Liver (tissue), 9 donors: ENCODE data around the gene HLA-C. TPM values are rescaled to one million over a fixed set of nuclear protein-coding genes. Genes with fewer than 3 reads are reported as not detected.

Experiments
- DNase-seq: peaks from one replicate; pipeline ENCODE4 v3.0.0-alpha.2; 2017; ENCODE audit warnings: low spot score
- H3K27ac ChIP-seq, 2 donors: one replicate each; pipeline ENCODE4 v1.7.0; 2013; ENCODE audit warnings: inconsistent platforms in 2 of 2, low read length in 2 of 2, control low read depth in 1 of 2, low read depth in 1 of 2, mild to moderate bottlenecking in 1 of 2
- H3K27me3 ChIP-seq, 4 donors: one replicate each; pipeline versions ENCODE4 v1.6.1 to v1.7.0; 2013; ENCODE audit warnings: low read length in 3 of 4, inconsistent platforms in 1 of 4, mild to moderate bottlenecking in 1 of 4, moderate library complexity in 1 of 4; ENCODE audit not compliant: control insufficient read depth in 4 of 4, insufficient read depth in 4 of 4
- H3K36me3 ChIP-seq, 4 donors: one replicate each; pipeline versions ENCODE4 v1.6.1 to v1.7.0; 2013; ENCODE audit warnings: low read length in 3 of 4, mild to moderate bottlenecking in 3 of 4, low read depth in 1 of 4, moderate library complexity in 1 of 4; ENCODE audit not compliant: control insufficient read depth in 4 of 4, insufficient read depth in 3 of 4
- H3K4me1 ChIP-seq, 4 donors: one replicate each; pipeline versions ENCODE4 v1.6.1 to v1.7.0; 2013; ENCODE audit warnings: low read length in 3 of 4, mild to moderate bottlenecking in 3 of 4, moderate library complexity in 1 of 4; ENCODE audit not compliant: control insufficient read depth in 4 of 4, insufficient read depth in 4 of 4
- H3K4me3 ChIP-seq, 3 donors: one replicate each; pipeline versions ENCODE4 v1.6.1 to v1.7.0; 2013; ENCODE audit warnings: low read length in 3 of 3, control low read depth in 1 of 3, low read depth in 1 of 3, mild to moderate bottlenecking in 1 of 3
- H3K9ac ChIP-seq, 2 donors: one replicate each; pipeline ENCODE4 v1.7.0; 2013; ENCODE audit warnings: low read length in 2 of 2, mild to moderate bottlenecking in 2 of 2, moderate library complexity in 2 of 2, control low read depth in 1 of 2, low read depth in 1 of 2
- H3K9me3 ChIP-seq, 4 donors: one replicate each; pipeline versions ENCODE4 v1.6.1 to v1.7.0; 2013; ENCODE audit warnings: low read length in 3 of 4; ENCODE audit not compliant: control insufficient read depth in 4 of 4
- EGR1 ChIP-seq, 2 donors: IDR thresholded peaks; 2 replicates each; pipeline ENCODE4 v1.6.1; 2016 to 2018; ENCODE audit warnings: antibody characterized with exemption in 2 of 2, low read depth in 2 of 2
- FOXA1 ChIP-seq: IDR thresholded peaks from 2 replicates; pipeline ENCODE4 v1.6.1; 2016; ENCODE audit warnings: antibody characterized with exemption
- FOXA2 ChIP-seq: IDR thresholded peaks from 2 replicates; pipeline ENCODE4 v1.6.1; 2016; ENCODE audit warnings: antibody characterized with exemption
- GABPA ChIP-seq, 2 donors: IDR thresholded peaks in 1 of 2; conservative IDR thresholded peaks in 1 of 2; 2 replicates each; pipeline ENCODE4 v1.6.1; 2016; ENCODE audit warnings: antibody characterized with exemption in 2 of 2, mild to moderate bottlenecking in 1 of 2, moderate library complexity in 1 of 2
- HNF4A ChIP-seq, 2 donors: conservative IDR thresholded peaks; 2 replicates each; pipeline ENCODE4 v1.6.1; 2016; ENCODE audit warnings: antibody characterized with exemption in 2 of 2, mild to moderate bottlenecking in 2 of 2
- HNF4G ChIP-seq: IDR thresholded peaks from 2 replicates; pipeline ENCODE4 v1.6.1; 2016; ENCODE audit warnings: antibody characterized with exemption
- JUND ChIP-seq, 2 donors: IDR thresholded peaks; 2 replicates each; pipeline ENCODE4 v1.6.1; 2016; ENCODE audit warnings: antibody characterized with exemption in 2 of 2
- NR2F2 ChIP-seq: IDR thresholded peaks from 2 replicates; pipeline ENCODE4 v1.6.1; 2016; ENCODE audit warnings: antibody characterized with exemption
- RXRA ChIP-seq, 2 donors: IDR thresholded peaks; 2 replicates each; pipeline ENCODE4 v1.6.1; 2017 to 2018; ENCODE audit warnings: antibody characterized with exemption in 2 of 2, mild to moderate bottlenecking in 1 of 2
- TAF1 ChIP-seq: conservative IDR thresholded peaks from 2 replicates; pipeline ENCODE4 v1.6.1; 2016; ENCODE audit warnings: antibody characterized with exemption, mild to moderate bottlenecking
- YY1 ChIP-seq: IDR thresholded peaks from 2 replicates; pipeline ENCODE4 v1.6.1; 2016; ENCODE audit warnings: antibody characterized with exemption, mild to moderate bottlenecking
- WGBS: extraction: QIAGEN DNeasy Blood & Tissue Kit; methylation state at CpG from one replicate; pipeline ENCODE4 v1.1.7; 2013; 5-methylcytosine and 5-hydroxymethylcytosine counted together
- polyA plus RNA-seq, 2 donors: library from polyadenylated mRNA; stranded (reverse) in 1 of 2; unstranded in 1 of 2; fragments of 200-250 nt in 1 of 2; fragments of >200 nt in 1 of 2; fragmentation: Nextera tagmentation in 1 of 2; extraction: Ambion mirVana in 1 of 2; gene quantifications; one replicate each; pipeline versions ENCODE4 v1.2.1 to v1.2.3, GENCODE V29; 2013 to 2015
- total RNA-seq, 2 donors: library from RNA; depleted of rRNA; stranded (reverse); fragments of >200 nt; gene quantifications; one replicate each; pipeline ENCODE4 v1.2.3, GENCODE V29; 2014
- TF ChIP-seq, protein P1 (sequence below): IDR thresholded peaks from 2 replicates; pipeline ENCODE4 v1.6.1; 2016; ENCODE audit warnings: antibody characterized with exemption
- TF ChIP-seq, protein P2 (sequence below): IDR thresholded peaks from 2 replicates; pipeline ENCODE4 v1.6.1; 2016; ENCODE audit warnings: antibody characterized with exemption
- TF ChIP-seq, protein P3 (sequence below): IDR thresholded peaks from 2 replicates; pipeline ENCODE4 v1.6.1; 2016; ENCODE audit warnings: antibody characterized with exemption
- TF ChIP-seq, protein P4 (sequence below): fragments of 150-350 bp; IDR thresholded peaks from 2 replicates; pipeline ENCODE4 v1.5.1; 2017; ENCODE audit warnings: improper control_type of control experiment, low read depth, low read length; ENCODE audit not compliant: missing input control
- donor health status: healthy.
- donor health status: healthy.
- donor health status: healthy.
- donor health status: healthy.
- donor health status: healthy.

HLA-C gene
- total and polyA plus RNA-seq, 4 donors: 232 to 317 (median 270) TPM

DNA sequence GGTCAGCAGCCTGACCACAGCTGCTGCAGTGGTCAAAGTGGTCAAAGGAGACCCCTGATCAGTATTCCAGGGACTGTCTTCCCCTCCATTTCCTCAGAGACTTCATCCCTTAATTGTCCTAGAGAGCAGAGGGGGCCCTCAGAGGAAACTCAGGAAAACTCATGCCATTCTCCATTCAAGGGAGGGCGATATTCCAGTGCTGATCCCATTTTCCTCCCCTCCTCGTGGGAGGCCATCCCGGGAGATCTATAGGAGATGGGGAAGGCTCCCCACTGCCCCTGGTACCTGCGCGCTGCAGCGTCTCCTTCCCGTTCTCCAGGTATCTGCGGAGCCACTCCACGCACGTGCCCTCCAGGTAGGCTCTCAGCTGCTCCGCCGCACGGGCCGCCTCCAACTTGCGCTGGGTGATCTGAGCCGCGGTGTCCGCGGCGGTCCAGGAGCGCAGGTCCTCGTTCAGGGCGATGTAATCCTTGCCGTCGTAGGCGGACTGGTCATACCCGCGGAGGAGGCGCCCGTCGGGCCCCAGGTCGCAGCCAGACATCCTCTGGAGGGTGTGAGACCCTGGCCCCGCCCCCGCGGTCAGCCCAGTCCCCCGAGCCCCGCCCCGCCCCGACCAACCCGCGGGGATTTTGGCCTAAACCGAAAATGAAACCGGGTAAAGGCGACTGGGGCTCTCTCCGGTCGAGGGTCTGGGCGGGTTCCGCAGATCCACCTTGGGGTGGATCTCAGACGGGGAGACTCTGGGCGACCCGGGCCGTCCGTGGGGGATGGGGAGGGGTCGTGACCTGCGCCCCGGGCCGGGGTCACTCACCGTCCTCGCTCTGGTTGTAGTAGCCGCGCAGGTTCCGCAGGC, 878 bp downstream of the HLA-C start:
- Histone ChIP-seq H3K36me3 (peaks cover 2 to 11% (median 4%) of the 10 kb centered on the region in 4 donors), H3K9me3 (no peaks in the 10 kb centered on the region), H3K4me3 (peak overlapping the region; percentile 54 to 76 (median 59)), H3K9ac (peak overlapping the region; percentile 69 to 84), H3K4me1 (peaks cover 2 to 16% (median 4%) of the 10 kb centered on the region in 4 donors), H3K27me3 (no peaks in the 10 kb centered on the region), H3K27ac (peak overlapping the region; percentile 87 to 96)
- DNase-seq: peak; percentile 69
- 13% methylated on average over 62 of the region's 62 CpGs for WGBS
- TF ChIP-seq, protein P1, sequence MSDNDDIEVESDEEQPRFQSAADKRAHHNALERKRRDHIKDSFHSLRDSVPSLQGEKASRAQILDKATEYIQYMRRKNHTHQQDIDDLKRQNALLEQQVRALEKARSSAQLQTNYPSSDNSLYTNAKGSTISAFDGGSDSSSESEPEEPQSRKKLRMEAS: no peak
- TF ChIP-seq RXRA (IDR thresholded peaks at IDR 0.05) (no peak), HNF4A (conservative IDR thresholded peaks at IDR 0.05) (no peak), TAF1 (no peak), EGR1 (IDR thresholded peaks at IDR 0.05; ENCODE audit: low read depth in 2 of 2) (no peak), NR2F2 (no peak), FOXA1 (no peak), YY1 (no peak), JUND (IDR thresholded peaks at IDR 0.05) (no peak)
- TF ChIP-seq, protein P2, sequence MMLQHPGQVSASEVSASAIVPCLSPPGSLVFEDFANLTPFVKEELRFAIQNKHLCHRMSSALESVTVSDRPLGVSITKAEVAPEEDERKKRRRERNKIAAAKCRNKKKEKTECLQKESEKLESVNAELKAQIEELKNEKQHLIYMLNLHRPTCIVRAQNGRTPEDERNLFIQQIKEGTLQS: no peak
- TF ChIP-seq, protein P3, sequence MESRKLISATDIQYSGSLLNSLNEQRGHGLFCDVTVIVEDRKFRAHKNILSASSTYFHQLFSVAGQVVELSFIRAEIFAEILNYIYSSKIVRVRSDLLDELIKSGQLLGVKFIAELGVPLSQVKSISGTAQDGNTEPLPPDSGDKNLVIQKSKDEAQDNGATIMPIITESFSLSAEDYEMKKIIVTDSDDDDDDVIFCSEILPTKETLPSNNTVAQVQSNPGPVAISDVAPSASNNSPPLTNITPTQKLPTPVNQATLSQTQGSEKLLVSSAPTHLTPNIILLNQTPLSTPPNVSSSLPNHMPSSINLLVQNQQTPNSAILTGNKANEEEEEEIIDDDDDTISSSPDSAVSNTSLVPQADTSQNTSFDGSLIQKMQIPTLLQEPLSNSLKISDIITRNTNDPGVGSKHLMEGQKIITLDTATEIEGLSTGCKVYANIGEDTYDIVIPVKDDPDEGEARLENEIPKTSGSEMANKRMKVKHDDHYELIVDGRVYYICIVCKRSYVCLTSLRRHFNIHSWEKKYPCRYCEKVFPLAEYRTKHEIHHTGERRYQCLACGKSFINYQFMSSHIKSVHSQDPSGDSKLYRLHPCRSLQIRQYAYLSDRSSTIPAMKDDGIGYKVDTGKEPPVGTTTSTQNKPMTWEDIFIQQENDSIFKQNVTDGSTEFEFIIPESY: no peak
- TF ChIP-seq, protein P4, sequence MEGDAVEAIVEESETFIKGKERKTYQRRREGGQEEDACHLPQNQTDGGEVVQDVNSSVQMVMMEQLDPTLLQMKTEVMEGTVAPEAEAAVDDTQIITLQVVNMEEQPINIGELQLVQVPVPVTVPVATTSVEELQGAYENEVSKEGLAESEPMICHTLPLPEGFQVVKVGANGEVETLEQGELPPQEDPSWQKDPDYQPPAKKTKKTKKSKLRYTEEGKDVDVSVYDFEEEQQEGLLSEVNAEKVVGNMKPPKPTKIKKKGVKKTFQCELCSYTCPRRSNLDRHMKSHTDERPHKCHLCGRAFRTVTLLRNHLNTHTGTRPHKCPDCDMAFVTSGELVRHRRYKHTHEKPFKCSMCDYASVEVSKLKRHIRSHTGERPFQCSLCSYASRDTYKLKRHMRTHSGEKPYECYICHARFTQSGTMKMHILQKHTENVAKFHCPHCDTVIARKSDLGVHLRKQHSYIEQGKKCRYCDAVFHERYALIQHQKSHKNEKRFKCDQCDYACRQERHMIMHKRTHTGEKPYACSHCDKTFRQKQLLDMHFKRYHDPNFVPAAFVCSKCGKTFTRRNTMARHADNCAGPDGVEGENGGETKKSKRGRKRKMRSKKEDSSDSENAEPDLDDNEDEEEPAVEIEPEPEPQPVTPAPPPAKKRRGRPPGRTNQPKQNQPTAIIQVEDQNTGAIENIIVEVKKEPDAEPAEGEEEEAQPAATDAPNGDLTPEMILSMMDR: no peak

GRCh38 chr6:31268836-31269235, 3.1 kb downstream of the HLA-C start:
- 63% methylated on average over 5 of the region's 5 CpGs for WGBS
- no peak for TF ChIP-seq NR2F2
- no peak for TF ChIP-seq TAF1
- TF ChIP-seq HNF4G: no peak
- no peak for TF ChIP-seq GABPA (IDR thresholded peaks at IDR 0.05 in 1 of 2, conservative IDR thresholded peaks at IDR 0.05 in 1 of 2)
- TF ChIP-seq FOXA2: no peak
- DNase-seq: no peak

More at GRCh38 chr6:31268836-31269235, 3.1 kb downstream of the HLA-C start:
- Histone ChIP-seq H3K27me3 (no peaks in the 10 kb centered on the region), H3K27ac (no peak overlapping the region), H3K36me3 (peaks cover 2 to 11% (median 4%) of the 10 kb centered on the region in 4 donors), H3K9ac (no peak overlapping the region), H3K4me1 (peaks cover 2 to 16% (median 4%) of the 10 kb centered on the region in 4 donors), H3K4me3 (no peak overlapping the region), H3K9me3 (no peaks in the 10 kb centered on the region)
